Sigmoid colon (tissue), 7 donors: Measurements from ENCODE around the gene PRICKLE4. TPM values are rescaled to one million over a fixed set of nuclear protein-coding genes. Genes with fewer than 3 reads are reported as not detected.

ENCODE experiments used
- DNase-seq: peaks from one replicate; pipeline ENCODE4 v3.0.0-alpha.2; 2019
- H3K27ac ChIP-seq, 4 donors: fragments of 200-600 bp; sonication (generic); one replicate each; pipeline ENCODE4 v1.5.1; 2016 to 2019; ENCODE audit warnings: mild to moderate bottlenecking in 1 of 4
- H3K27me3 ChIP-seq, 3 donors: fragments of 200-600 bp; sonication (generic); one replicate each; pipeline ENCODE4 v1.5.1; 2019; ENCODE audit warnings: mild to moderate bottlenecking in 1 of 3
- H3K36me3 ChIP-seq, 4 donors: fragments of 200-600 bp; sonication (generic); one replicate each; pipeline ENCODE4 v1.5.1; 2016 to 2019
- H3K4me1 ChIP-seq, 4 donors: fragments of 200-600 bp; sonication (generic); one replicate each; pipeline ENCODE4 v1.5.1; 2017 to 2019
- H3K4me3 ChIP-seq, 4 donors: fragments of 200-600 bp; sonication (generic); one replicate each; pipeline ENCODE4 v1.5.1; 2017 to 2019; ENCODE audit warnings: mild to moderate bottlenecking in 2 of 4, moderate library complexity in 1 of 4
- H3K9me3 ChIP-seq, 4 donors: fragments of 200-600 bp in 3 of 4; sonication (generic) in 3 of 4; one replicate each; pipeline versions ENCODE4 v1.5.1 to v1.6.1; 2013 to 2019
- EP300 ChIP-seq, 4 donors: sonication (generic); formaldehyde crosslinking; IDR thresholded peaks; one replicate each; pipeline ENCODE4 v1.6.1; 2017; ENCODE audit warnings: antibody characterized with exemption in 4 of 4
- POLR2A ChIP-seq, 2 donors: fragments of 450-650 bp; IDR thresholded peaks; one replicate each; pipeline ENCODE4 v1.6.1; 2016; ENCODE audit warnings: antibody characterized with exemption in 2 of 2, mild to moderate bottlenecking in 2 of 2, moderate library complexity in 2 of 2
- POLR2AphosphoS5 ChIP-seq, 4 donors: sonication (generic); formaldehyde crosslinking; IDR thresholded peaks; one replicate each; pipeline ENCODE4 v1.6.1; 2017; ENCODE audit warnings: antibody characterized with exemption in 4 of 4
- WGBS, 2 donors: extraction: QIAGEN DNeasy Blood & Tissue Kit; methylation state at CpG; one replicate each; pipeline ENCODE4 v1.1.7; 2013; 5-methylcytosine and 5-hydroxymethylcytosine counted together
- intact Hi-C: fragments of 100-400 bp; cut with DNase I; formaldehyde crosslinking; loops from one replicate; pipeline ENCODE4 v1.15.1; 2023
- polyA plus RNA-seq, 3 donors: library from polyadenylated mRNA; stranded (reverse); fragments of 200-250 nt; gene quantifications; one replicate each; pipeline ENCODE4 v1.2.3, GENCODE V29; 2013
- total RNA-seq, 4 donors: library from RNA; depleted of rRNA; stranded (reverse); fragments of >200 nt; gene quantifications; one replicate each; pipeline ENCODE4 v1.1.0, GENCODE V29; 2016
- TF ChIP-seq, protein P1 (sequence below), 4 experiments: fragments of 450-650 bp in 3 of 4; fragments of 200-600 bp in 1 of 4; IDR thresholded peaks; one replicate each; pipeline ENCODE4 v1.5.1; 2016 to 2019; ENCODE audit warnings: antibody characterized with exemption in 4 of 4, mild to moderate bottlenecking in 3 of 4, moderate library complexity in 2 of 4
- donor health status: healthy with polysubstance abuse.
- donor health status: Bipolar disorder and iron deficiency.
- donor health status: healthy.

The PRICKLE4 gene
- total and polyA plus RNA-seq, 7 donors: 1.5 to 13.8 (median 4.1) TPM; not detected in 2

- H3K36me3 ChIP-seq: no peaks in the 10 kb centered on the region
- no peaks in the 10 kb centered on the region for H3K27me3 ChIP-seq
- intact Hi-C loops: loop anchor here (5.0 to 10.0 kb wide), 4 partner anchors 112 to 708 kb away; partner anchors contain the start of genes CCND3, MRPS10, NFYA and OARD1
- H3K4me3 ChIP-seq: no peak overlapping the region
- DNase-seq: no peak
- H3K27ac ChIP-seq: no peak overlapping the region
- no peaks in the 10 kb centered on the region for H3K9me3 ChIP-seq
- 84 to 88% methylated on average over 6 of the region's 6 CpGs for WGBS, 2 donors
- TF ChIP-seq EP300 (IDR thresholded peaks at IDR 0.05) (no peak), POLR2A (IDR thresholded peaks at IDR 0.05) (no peak), POLR2AphosphoS5 (IDR thresholded peaks at IDR 0.05) (no peak)
- TF ChIP-seq, protein P1, sequence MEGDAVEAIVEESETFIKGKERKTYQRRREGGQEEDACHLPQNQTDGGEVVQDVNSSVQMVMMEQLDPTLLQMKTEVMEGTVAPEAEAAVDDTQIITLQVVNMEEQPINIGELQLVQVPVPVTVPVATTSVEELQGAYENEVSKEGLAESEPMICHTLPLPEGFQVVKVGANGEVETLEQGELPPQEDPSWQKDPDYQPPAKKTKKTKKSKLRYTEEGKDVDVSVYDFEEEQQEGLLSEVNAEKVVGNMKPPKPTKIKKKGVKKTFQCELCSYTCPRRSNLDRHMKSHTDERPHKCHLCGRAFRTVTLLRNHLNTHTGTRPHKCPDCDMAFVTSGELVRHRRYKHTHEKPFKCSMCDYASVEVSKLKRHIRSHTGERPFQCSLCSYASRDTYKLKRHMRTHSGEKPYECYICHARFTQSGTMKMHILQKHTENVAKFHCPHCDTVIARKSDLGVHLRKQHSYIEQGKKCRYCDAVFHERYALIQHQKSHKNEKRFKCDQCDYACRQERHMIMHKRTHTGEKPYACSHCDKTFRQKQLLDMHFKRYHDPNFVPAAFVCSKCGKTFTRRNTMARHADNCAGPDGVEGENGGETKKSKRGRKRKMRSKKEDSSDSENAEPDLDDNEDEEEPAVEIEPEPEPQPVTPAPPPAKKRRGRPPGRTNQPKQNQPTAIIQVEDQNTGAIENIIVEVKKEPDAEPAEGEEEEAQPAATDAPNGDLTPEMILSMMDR (IDR thresholded peaks at IDR 0.05): no peak
- peaks cover 0 to 43% (median 37%) of the 10 kb centered on the region in 4 donors for H3K4me1 ChIP-seq
Observed at GRCh38 chr6:41783106-41783780, 2.7 kb downstream of the PRICKLE4 start.

DNA sequence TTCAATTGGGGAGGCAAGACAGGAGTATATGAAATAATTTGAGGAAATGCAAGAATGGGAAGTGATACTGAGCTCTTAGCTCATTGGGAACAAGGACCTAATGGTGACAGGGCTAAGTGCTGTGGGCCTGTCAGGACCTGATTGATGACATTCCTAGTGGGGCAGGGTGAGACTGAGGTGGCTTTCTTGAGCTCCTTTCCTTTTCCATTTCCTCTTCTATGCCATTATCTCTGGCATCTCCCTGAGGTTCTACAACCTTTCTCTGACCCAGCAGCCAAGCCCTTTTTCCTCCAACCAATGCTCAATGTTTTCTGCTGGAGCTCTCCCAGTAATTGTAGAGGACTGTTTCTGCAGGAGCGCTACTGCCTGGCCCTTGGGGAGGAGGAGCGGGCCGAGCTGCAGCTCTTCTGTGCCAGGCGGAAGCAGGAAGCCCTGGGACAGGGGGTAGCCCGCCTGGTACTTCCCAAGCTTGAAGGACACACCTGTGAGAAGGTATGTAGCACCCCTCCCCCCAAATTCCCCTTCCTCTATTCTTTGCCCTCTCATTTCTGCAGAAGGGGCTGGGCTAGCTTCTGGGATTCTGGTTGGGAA lies 4.1 kb downstream of the PRICKLE4 start:
- DNase-seq: no peak
- peaks cover 0 to 45% (median 37%) of the 10 kb centered on the region in 4 donors for H3K4me1 ChIP-seq

DNA sequence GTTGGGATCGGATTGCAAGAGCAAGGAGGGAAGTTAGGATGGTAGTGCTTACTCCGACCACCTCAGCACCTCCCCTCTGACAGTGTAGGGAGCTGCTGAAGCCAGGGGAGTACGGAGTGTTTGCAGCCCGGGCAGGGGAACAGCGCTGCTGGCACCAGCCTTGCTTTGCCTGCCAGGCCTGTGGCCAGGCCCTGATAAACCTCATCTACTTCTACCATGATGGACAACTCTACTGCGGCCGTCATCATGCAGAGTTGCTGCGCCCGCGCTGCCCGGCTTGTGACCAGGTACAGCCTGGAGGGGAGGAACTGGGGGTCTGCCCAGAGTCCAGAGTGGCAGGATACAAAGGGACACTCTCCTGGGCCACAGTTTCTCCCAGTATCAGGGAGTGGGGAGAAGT lies 4.7 kb downstream of the PRICKLE4 start:
- H3K36me3 ChIP-seq: peaks cover 0 to 16% (median 4%) of the 10 kb centered on the region in 4 donors
- TF ChIP-seq EP300 (IDR thresholded peaks at IDR 0.05): no peak
- TF ChIP-seq, protein P1 (IDR thresholded peaks at IDR 0.05): no peak
- H3K4me1 ChIP-seq: peaks cover 0 to 45% (median 37%) of the 10 kb centered on the region in 4 donors
- H3K9me3 ChIP-seq: no peaks in the 10 kb centered on the region
- H3K27me3 ChIP-seq: no peaks in the 10 kb centered on the region
- H3K27ac ChIP-seq: peak overlapping the region in 2 of 4 donors; percentile 98
- H3K4me3 ChIP-seq: no peak overlapping the region
- WGBS, 2 donors: 94% methylated on average over 11 of the region's 11 CpGs
- DNase-seq: no peak
- intact Hi-C loops: loop anchor here (5.0 to 10.0 kb wide), 3 partner anchors 78 to 710 kb away; partner anchors contain the start of genes NFYA, OARD1 and USP49

More for the DNA sequence above, 4.1 kb downstream of the PRICKLE4 start:
- Histone ChIP-seq H3K4me3 (no peak overlapping the region), H3K36me3 (peaks cover 0 to 11% (median 2%) of the 10 kb centered on the region in 4 donors), H3K27ac (no peak overlapping the region), H3K27me3 (no peaks in the 10 kb centered on the region), H3K9me3 (no peaks in the 10 kb centered on the region)
- TF ChIP-seq, protein P1 (IDR thresholded peaks at IDR 0.05): no peak
- TF ChIP-seq EP300 (IDR thresholded peaks at IDR 0.05): no peak
- no peak for TF ChIP-seq POLR2A (IDR thresholded peaks at IDR 0.05)
- no peak for TF ChIP-seq POLR2AphosphoS5 (IDR thresholded peaks at IDR 0.05)
- intact Hi-C loops: loop anchor here (5.0 to 10.0 kb wide), 5 partner anchors 77 to 710 kb away; partner anchors contain the start of genes CCND3, MRPS10, NFYA and OARD1
- WGBS, 2 donors: 75 to 90% methylated on average over 5 of the region's 5 CpGs

DNA sequence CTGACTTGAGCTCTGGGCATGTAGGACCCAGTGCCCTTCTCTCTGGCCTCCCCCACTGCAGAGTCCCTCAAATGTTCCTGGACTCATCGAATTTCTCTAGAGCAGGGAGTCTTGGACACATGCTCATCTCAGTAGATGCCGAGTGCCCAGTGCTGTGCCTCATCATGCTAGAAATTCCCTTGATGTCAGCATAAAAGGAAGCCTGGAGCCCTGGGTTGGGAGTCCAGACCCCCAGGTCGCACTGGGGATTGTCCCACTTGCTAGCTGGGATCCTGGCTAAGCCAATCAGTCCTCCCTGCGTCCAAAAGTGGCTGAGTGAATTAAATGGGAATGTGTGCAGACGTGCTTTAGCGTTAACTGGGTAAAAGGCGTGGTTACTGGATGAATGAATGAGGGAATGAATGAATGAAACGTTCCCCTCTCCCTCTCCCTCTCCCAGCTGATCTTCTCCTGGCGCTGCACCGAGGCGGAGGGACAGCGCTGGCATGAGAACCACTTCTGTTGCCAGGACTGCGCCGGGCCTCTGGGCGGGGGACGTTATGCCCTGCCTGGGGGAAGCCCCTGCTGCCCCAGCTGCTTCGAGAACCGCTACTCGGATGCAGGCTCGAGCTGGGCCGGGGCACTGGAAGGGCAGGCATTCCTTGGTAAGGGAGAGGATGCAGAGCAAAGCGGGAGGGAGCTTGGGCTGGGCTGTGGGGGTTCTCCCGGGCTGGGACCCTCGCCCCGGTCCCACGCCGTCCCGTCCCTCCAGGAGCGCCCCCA lies 5.3 kb downstream of the PRICKLE4 start:
- no peak for DNase-seq
- 17 to 32% methylated on average over 29 of the region's 29 CpGs for WGBS, 2 donors
- H3K4me3 ChIP-seq: peak overlapping the region; percentile 68 to 89 (median 83)
- no peaks in the 10 kb centered on the region for H3K9me3 ChIP-seq
- peaks cover 0 to 22% (median 8%) of the 10 kb centered on the region in 4 donors for H3K36me3 ChIP-seq
- TF ChIP-seq POLR2A (IDR thresholded peaks at IDR 0.05): no peak
- TF ChIP-seq, protein P1 (IDR thresholded peaks at IDR 0.05): no peak
- no peak for TF ChIP-seq EP300 (IDR thresholded peaks at IDR 0.05)
- TF ChIP-seq POLR2AphosphoS5 (IDR thresholded peaks at IDR 0.05): no peak
- H3K4me1 ChIP-seq: peaks cover 0 to 42% (median 34%) of the 10 kb centered on the region in 4 donors
- H3K27ac ChIP-seq: peak overlapping the region; percentile 91 to 98 (median 96)
- intact Hi-C loops: loop anchor here (2.0 to 10.0 kb wide), 5 partner anchors 51 to 711 kb away; partner anchors contain the start of genes NFYA, OARD1, TFEB and USP49
- H3K27me3 ChIP-seq: no peaks in the 10 kb centered on the region
